Fibroblast of skin of abdomen (primary cell): Measurements from ENCODE around the gene SLC41A3.
"Not testable (repeated sequence)": the region's sequence is repeated elsewhere in the genome, so short reads cannot be mapped to it uniquely, and the experiment has no call there.

Source experiments
- DNase-seq: peaks from one replicate; pipeline ENCODE4 v3.0.0-alpha.2; 2013

SLC41A3 gene

DNA sequence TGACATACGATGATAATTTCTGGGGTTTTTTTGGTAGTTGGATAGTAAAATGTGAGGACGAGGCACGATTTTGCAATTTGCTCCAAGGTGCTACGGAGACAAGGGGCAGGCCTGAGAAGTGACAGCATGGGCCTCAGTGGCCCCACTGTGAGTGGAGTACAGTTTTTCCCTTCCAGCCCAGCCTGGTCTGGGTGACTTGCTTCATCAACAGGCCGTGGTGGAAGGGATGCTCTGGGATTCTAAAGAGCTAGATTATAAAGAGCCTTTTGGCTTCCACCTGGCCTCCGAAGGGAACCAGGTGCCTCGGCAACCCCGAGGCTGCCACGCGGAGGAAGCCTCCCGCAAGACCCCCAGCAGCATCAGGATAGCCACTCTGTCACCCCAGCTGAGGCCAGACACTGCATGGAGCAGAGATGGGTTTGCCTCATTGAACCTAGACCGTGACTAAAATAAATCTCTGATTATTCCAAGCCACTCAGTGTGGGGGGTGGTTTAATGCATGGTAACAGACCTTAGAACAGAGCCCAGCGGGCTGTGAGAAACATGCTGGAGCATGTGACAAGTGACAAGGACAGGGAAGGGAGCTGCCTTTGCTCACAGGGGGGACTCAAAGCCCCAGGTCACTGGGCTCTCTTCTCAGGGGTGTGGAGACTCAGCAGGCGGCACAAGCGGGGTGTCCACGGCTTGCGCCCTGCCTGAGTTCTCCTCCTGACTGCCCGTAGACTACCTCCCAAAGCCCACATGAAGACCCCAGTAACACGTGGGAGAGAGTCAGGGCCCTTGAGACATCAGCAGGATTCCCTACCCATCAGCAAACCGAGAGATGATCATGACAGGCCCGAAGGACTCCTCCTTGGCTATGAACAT lies 22.6 kb upstream of the SLC41A3 start:
- no peak for DNase-seq

GRCh38 chr3:126105691-126106187 lies 21.8 kb upstream of the SLC41A3 start:
- no peak for DNase-seq

- no peak for DNase-seq
These were observed 21.1 kb upstream of the SLC41A3 start for GRCh38 chr3:126104742-126105605.

DNA sequence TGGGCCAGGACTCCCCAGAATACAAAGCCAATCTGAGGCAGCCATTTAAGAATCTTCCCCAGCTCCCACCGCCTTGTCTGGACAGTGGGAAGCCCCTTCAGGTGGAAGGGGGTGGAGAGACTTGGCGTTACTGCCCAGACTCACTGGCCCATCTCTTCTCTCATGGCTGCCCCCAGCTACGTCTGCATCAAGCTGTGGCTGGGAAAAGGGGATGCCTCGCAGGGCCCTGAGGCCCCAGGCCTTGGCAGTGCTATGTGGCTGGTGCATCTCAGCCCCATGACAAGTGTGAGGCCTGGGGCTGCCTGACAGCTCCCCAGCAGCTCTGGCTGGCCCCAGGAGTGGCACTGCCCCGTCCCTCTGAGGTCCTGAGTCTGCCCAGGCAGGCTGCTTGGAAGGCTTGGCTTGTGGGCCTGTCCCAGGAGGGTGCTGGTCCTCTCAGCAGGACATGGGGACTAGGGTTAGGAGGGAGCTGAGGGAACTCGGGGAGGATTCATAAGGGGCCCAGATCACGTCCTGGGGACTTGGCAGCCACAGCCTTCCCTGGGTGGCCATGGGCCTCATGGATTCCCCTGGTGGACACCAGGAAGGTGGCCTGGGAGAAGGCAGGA lies 20.2 kb upstream of the SLC41A3 start:
- no peak for DNase-seq

- DNase-seq: no peak
These were observed 19.4 kb upstream of the SLC41A3 start for GRCh38 chr3:126103121-126104027.

DNA sequence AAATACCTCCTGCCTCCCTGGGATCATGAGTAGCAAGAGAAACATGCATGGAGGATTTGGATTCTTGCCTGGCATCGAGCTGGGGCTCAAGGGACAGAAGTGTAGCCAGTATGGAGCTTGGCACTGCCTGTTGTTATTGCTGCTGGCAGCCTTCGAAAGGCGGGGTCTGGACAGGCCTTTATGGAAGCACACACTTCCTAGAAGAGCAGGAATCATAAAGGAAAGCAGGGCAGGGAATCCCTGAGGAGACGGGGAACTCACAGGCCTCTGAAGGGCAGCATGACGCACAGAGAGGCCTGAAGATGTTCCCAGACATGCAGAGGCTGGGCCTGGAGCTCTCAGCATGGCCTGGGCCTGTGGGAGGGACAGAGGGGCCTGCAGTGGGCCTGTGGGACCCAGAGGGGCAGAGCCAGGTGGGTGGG lies 18.6 kb upstream of the SLC41A3 start:
- DNase-seq: no peak

DNA sequence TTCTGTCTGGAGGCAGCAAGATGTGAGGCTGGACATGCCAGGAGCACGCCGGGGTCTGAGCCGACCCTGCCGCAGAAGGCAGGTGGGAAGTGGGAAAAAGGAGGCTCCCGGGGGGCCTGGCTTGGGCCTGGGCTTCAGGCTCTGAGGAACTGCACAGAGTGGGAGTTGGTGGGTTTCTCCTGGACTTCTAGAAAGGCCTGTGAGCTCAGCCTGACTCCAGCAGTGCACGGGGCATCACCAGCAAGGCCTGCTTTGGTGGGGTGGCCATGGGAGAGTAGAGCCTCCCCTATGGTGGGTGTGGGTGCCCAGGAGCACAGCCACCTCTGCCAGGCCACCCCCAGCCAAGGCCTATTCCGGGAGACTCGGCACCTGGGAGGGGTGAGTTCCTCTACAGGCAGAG lies 18.1 kb upstream of the SLC41A3 start:
- DNase-seq: no peak

GRCh38 chr3:126101521-126101982 lies 17.6 kb upstream of the SLC41A3 start:
- DNase-seq: no peak

GRCh38 chr3:126100634-126101301 lies 16.8 kb upstream of the SLC41A3 start:
- DNase-seq: peak; percentile 36

GRCh38 chr3:126100269-126100633 lies 16.3 kb upstream of the SLC41A3 start:
- no peak for DNase-seq

GRCh38 chr3:126098391-126098858 lies 14.5 kb upstream of the SLC41A3 start:
- no peak for DNase-seq

GRCh38 chr3:126097801-126098200 lies 13.9 kb upstream of the SLC41A3 start:
- DNase-seq: no peak

DNA sequence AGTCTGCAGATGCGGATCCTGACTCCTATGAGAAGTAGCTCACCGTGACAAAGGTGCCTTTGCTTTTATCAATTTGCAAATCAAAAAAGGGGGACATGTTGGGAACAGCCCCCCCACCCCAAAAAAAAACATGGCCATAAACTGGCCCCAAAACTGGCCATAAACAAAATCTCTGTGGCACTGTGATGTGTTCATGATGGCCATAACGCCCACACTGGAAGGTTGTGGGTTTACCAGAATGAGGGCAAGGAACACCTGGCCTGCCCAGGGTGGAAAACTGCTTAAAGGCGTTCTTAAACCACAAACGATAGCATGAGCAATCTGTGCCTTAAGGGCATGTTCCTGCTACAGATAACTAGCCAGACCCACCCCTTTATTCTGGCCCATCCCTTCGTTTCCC lies 12.3 kb upstream of the SLC41A3 start:
- not testable (repeated sequence) for DNase-seq

GRCh38 chr3:126092128-126092527 lies 8.2 kb upstream of the SLC41A3 start:
- not testable (repeated sequence) for DNase-seq

- DNase-seq: no peak
These were observed 3.7 kb upstream of the SLC41A3 start for GRCh38 chr3:126087552-126088175.

GRCh38 chr3:126085841-126086240 lies 1.9 kb upstream of the SLC41A3 start:
- DNase-seq: no peak

GRCh38 chr3:126085276-126085675 lies 1.4 kb upstream of the SLC41A3 start:
- DNase-seq: no peak

GRCh38 chr3:126084768-126085180 lies 850 bp upstream of the SLC41A3 start:
- no peak for DNase-seq

DNA sequence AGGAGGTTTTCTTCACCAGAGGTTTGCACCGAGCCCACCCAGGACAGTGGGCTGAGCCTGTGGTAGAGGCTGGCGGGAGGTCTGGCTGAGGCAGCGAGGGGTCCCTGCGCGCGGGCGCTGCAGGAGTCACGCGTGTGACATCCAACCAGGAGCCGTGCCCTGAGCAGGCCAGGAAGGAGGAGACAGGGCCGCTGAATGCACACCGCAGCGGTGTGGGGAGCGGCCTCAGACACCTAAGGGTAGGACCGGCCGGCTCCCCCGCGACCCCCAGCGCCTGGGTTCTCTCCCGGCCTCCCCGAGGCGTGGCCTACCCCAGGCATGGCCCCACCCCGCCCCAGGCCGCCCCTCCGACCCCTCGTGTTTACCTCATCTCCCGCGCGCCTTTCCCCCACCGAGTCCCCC lies 412 bp downstream of the SLC41A3 start:
- DNase-seq: peak; percentile 35

DNA sequence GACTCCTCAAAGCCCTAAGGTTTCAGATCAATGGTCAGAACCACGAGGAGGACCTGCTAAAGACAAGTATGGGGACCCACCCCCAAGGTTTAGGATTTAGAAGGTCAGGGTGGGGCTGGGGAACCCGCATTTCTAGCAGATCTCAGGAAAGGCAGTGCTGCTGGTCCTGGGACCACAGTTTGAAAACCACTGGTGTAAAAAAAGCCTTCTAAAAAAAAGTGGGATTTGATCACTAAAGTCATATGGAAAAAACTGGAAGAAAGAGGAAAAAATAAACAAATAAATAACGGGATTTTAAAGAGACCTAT lies 832 bp downstream of the SLC41A3 start:
- no peak for DNase-seq
